ENCODE results near the gene FAT4. TPM values are rescaled to one million over a fixed set of nuclear protein-coding genes. Genes with fewer than 3 reads are reported as not detected.

The FAT4 gene
- total RNA-seq, 1 experiment from 2014 or later, result 33.6 TPM

DNA sequence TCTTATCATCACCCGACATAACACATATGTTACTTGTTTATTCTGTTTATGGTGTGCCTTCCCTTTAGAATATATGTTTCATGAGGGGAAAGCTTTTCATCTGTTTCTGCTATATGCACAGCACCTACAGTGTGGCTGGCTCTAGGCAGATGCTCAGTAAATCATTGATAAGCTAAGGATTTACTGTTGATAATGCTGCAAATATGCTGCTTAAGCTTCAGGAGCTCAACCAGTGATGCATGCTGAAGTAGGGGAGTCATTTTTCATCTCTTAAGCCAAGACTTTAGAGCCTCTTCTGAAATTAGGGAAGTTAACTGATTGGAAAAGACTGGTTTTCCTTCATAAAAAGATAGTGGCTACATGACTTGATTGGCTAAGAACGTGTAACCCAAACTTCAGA lies 16.4 kb downstream of the FAT4 start:
- no peak overlapping the region for H3K27ac ChIP-seq (ENCODE audit: low read depth, low read length, poor library complexity, severe bottlenecking)
- H3K9me3 ChIP-seq (ENCODE audit: low read depth, low read length, poor library complexity, severe bottlenecking), result no peaks in the 10 kb centered on the region
- no peak overlapping the region for H3K4me3 ChIP-seq (ENCODE audit: low read depth, low read length, poor library complexity, severe bottlenecking)
- H3K27me3 ChIP-seq (replicated peaks; ENCODE audit: insufficient read depth, low read depth, low read length, poor library complexity), result no peaks in the 10 kb centered on the region
- ChIA-PET POLR2A (ENCODE audit: low non-redundant PET) (no interaction called here), CTCF (no interaction called here)
- DNase-seq (ENCODE audit: low spot score), result no peak
- BruUV-seq (replicated peaks), result no TSS peak
- H3K4me1 ChIP-seq (ENCODE audit: insufficient read depth, low read length, poor library complexity, severe bottlenecking), result peaks cover 31% of the 10 kb centered on the region
- intact Hi-C loops (cut with micrococcal nuclease; ENCODE audit: unreplicated experiment), result no loop called here
- no peaks in the 10 kb centered on the region for H3K36me3 ChIP-seq (ENCODE audit: insufficient read depth, low read length, poor library complexity, severe bottlenecking)
- no peak for TF ChIP-seq EZH2 (IDR thresholded peaks at IDR 0.05; ENCODE audit: borderline replicate concordance, low read depth, low read length, poor library complexity, severe bottlenecking)
- TF ChIP-seq, protein P1, sequence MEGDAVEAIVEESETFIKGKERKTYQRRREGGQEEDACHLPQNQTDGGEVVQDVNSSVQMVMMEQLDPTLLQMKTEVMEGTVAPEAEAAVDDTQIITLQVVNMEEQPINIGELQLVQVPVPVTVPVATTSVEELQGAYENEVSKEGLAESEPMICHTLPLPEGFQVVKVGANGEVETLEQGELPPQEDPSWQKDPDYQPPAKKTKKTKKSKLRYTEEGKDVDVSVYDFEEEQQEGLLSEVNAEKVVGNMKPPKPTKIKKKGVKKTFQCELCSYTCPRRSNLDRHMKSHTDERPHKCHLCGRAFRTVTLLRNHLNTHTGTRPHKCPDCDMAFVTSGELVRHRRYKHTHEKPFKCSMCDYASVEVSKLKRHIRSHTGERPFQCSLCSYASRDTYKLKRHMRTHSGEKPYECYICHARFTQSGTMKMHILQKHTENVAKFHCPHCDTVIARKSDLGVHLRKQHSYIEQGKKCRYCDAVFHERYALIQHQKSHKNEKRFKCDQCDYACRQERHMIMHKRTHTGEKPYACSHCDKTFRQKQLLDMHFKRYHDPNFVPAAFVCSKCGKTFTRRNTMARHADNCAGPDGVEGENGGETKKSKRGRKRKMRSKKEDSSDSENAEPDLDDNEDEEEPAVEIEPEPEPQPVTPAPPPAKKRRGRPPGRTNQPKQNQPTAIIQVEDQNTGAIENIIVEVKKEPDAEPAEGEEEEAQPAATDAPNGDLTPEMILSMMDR (conservative IDR thresholded peaks at IDR 0.05; ENCODE audit: low read depth, low read length), result no peak

DNA sequence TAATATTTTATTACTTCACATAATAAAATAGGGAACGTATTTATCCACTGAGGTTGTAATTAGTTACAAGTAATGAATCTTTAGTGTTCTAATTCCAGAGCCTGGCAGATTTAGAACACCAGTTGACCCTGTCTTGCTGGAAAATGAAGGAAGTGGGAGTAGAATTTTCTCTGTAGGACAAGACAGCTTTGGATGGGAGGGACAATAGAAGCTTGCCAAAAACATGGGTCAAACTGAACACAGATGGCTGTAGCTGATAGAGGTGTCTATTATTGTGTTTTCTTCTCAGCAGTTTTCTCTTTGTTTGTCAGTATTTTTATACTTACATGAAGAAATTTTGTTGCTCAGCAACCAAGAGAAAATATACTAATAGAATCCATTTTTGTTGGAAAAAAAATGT lies 20.2 kb downstream of the FAT4 start:
- H3K27me3 ChIP-seq (replicated peaks; ENCODE audit: insufficient read depth, low read depth, low read length, poor library complexity), result no peaks in the 10 kb centered on the region
- ChIA-PET CTCF (no interaction called here), POLR2A (ENCODE audit: low non-redundant PET) (no interaction called here)
- no peak overlapping the region for H3K4me3 ChIP-seq (ENCODE audit: low read depth, low read length, poor library complexity, severe bottlenecking)
- no peak for TF ChIP-seq EZH2 (IDR thresholded peaks at IDR 0.05; ENCODE audit: borderline replicate concordance, low read depth, low read length, poor library complexity, severe bottlenecking)
- TF ChIP-seq, protein P1 (conservative IDR thresholded peaks at IDR 0.05; ENCODE audit: low read depth, low read length), result no peak
- no peaks in the 10 kb centered on the region for H3K36me3 ChIP-seq (ENCODE audit: insufficient read depth, low read length, poor library complexity, severe bottlenecking)
- peaks cover 25% of the 10 kb centered on the region for H3K4me1 ChIP-seq (ENCODE audit: insufficient read depth, low read length, poor library complexity, severe bottlenecking)
- BruUV-seq (replicated peaks), result no TSS peak
- DNase-seq (ENCODE audit: low spot score), result no peak
- no peak overlapping the region for H3K27ac ChIP-seq (ENCODE audit: low read depth, low read length, poor library complexity, severe bottlenecking)
- H3K9me3 ChIP-seq (ENCODE audit: low read depth, low read length, poor library complexity, severe bottlenecking), result no peaks in the 10 kb centered on the region
- intact Hi-C loops (cut with micrococcal nuclease; ENCODE audit: unreplicated experiment), result no loop called here

DNA sequence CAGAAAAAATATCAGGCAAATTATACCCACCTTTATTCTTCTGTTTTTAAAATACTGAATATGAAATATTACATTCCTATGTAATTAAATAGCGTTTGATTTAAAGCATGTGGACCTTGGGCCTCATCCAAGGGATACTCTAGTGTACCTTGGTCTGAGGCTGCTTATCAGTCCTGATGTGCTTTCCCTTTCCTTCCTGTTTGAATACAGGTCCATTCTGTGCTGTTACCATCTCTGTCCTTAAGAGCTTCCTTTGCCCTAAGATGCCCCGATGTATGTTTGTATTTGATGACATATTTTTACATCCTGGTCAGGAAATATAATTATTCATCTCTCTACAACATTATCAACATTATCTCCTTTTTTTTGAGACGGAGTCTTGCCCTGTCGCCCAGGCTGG lies 24.1 kb downstream of the FAT4 start:
- no peak for DNase-seq (ENCODE audit: low spot score)
- Histone ChIP-seq H3K9me3 (ENCODE audit: low read depth, low read length, poor library complexity, severe bottlenecking) (no peaks in the 10 kb centered on the region), H3K27ac (ENCODE audit: low read depth, low read length, poor library complexity, severe bottlenecking) (no peak overlapping the region), H3K27me3 (replicated peaks; ENCODE audit: insufficient read depth, low read depth, low read length, poor library complexity) (no peaks in the 10 kb centered on the region), H3K4me3 (ENCODE audit: low read depth, low read length, poor library complexity, severe bottlenecking) (no peak overlapping the region), H3K36me3 (ENCODE audit: insufficient read depth, low read length, poor library complexity, severe bottlenecking) (no peaks in the 10 kb centered on the region), H3K4me1 (ENCODE audit: insufficient read depth, low read length, poor library complexity, severe bottlenecking) (peaks cover 4% of the 10 kb centered on the region)
- no TSS peak for BruUV-seq (replicated peaks)
- CTCF ChIA-PET, result no interaction called here
- intact Hi-C loops (cut with micrococcal nuclease; ENCODE audit: unreplicated experiment), result no loop called here
- POLR2A ChIA-PET (ENCODE audit: low non-redundant PET), result no interaction called here
- TF ChIP-seq, protein P1 (conservative IDR thresholded peaks at IDR 0.05; ENCODE audit: low read depth, low read length), result no peak
- no peak for TF ChIP-seq EZH2 (IDR thresholded peaks at IDR 0.05; ENCODE audit: borderline replicate concordance, low read depth, low read length, poor library complexity, severe bottlenecking)

Data from A673 (cell line).